Measurements from ENCODE around the gene PSMB7.

PSMB7 gene

DNA sequence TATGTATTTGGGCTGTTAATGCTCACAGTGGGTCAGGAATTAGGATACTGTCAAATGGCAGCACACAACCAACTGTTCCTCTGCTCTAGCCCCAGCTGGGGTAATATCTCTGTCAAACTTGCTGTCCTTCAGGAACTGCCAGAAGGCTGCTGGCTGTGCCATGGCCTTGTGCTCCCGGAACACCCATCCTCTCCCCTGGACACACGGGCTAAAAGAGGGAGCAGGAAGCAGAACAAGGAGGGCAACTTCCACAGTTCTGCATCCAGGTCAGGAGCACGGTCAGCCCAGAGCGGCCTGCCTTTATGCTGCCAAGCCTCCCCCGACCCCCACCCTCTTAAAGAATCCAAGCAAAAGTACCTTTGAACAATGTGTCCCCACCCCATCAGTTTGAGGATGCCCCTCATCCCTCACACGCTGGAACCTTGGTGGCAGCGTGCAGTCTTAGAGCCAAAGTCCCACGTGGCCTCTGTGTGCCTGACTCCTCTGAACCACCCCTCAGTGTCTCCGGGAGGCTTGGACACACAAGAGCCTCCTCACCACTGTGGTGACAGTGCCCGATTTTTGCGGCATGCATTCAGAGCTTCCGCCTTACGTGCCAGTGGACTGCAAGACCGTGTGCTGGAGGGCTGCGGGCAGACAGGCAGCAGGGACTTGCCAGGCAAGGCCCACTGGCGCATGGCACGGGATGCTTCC lies 60.8 kb downstream of the PSMB7 start:
- H3K4me3 ChIP-seq (ENCODE audit: low read depth, low read length): no peak overlapping the region
- DNase-seq (ENCODE audit: low read depth): no peak
- TF ChIP-seq CTCF (IDR thresholded peaks at IDR 0.05; ENCODE audit: control insufficient read depth, extremely low read depth, insufficient read depth): no peak

DNA sequence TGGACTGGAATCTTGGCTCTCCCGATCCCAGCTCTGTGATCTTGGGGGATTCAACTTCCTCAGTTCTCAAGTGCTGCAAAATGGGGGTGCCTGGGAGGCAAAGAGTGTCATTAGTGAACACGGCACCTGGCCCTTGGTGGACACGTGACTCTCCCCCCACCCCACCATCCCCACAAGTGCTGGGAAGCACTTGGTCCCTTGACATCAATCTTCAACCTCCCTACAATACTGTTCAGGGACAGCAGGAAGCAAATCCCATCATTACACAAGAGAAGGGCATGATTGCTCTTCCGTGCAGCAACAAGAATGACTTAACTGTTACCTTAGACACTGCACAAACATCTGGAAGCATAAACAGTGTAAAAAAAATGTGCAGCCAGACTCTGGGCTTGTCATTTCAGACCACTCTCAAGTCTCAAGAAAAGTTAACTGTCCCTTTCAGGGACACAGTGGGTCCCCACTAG lies 61.4 kb downstream of the PSMB7 start:
- H3K4me3 ChIP-seq (ENCODE audit: low read depth, low read length): no peak overlapping the region
- no peak for TF ChIP-seq CTCF (IDR thresholded peaks at IDR 0.05; ENCODE audit: control insufficient read depth, extremely low read depth, insufficient read depth)
- no peak for DNase-seq (ENCODE audit: low read depth)

GRCh38 chr9:124353166-124353768 lies 62.0 kb downstream of the PSMB7 start:
- H3K4me3 ChIP-seq (ENCODE audit: low read depth, low read length): no peak overlapping the region
- DNase-seq (ENCODE audit: low read depth): no peak
- no peak for TF ChIP-seq CTCF (IDR thresholded peaks at IDR 0.05; ENCODE audit: control insufficient read depth, extremely low read depth, insufficient read depth)

DNA sequence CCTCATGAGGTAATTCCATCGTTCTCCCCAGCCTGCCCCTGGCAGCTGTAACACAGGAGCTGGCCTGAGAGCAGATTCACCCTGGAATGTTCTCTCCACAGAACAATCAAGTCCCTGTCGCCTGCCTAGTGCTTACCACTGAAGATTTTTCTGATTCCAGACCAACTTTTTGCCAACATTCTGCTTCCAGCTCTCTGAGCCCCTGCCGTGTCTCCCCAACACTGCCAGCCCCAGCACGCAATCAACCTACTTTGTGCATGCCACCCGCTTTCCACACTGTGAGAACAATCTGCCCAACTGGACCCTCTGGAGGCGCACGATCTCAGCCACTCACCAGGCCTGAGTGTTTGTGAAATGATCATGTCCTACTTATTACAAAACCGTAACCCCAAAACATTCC lies 62.6 kb downstream of the PSMB7 start:
- DNase-seq (ENCODE audit: low read depth): no peak
- no peak overlapping the region for H3K4me3 ChIP-seq (ENCODE audit: low read depth, low read length)
- TF ChIP-seq CTCF (IDR thresholded peaks at IDR 0.05; ENCODE audit: control insufficient read depth, extremely low read depth, insufficient read depth): no peak

GRCh38 chr9:124351672-124352468 lies 63.4 kb downstream of the PSMB7 start:
- DNase-seq (ENCODE audit: low read depth): no peak
- H3K4me3 ChIP-seq (ENCODE audit: low read depth, low read length): no peak overlapping the region
- TF ChIP-seq CTCF (IDR thresholded peaks at IDR 0.05; ENCODE audit: control insufficient read depth, extremely low read depth, insufficient read depth): no peak

- no peak for DNase-seq (ENCODE audit: low read depth)
- TF ChIP-seq CTCF (IDR thresholded peaks at IDR 0.05; ENCODE audit: control insufficient read depth, extremely low read depth, insufficient read depth): no peak
- no peak overlapping the region for H3K4me3 ChIP-seq (ENCODE audit: low read depth, low read length)
Measured at GRCh38 chr9:124350494-124351263, 64.6 kb downstream of the PSMB7 start.

Measured in LNCaP clone FGC (cell line).